ENCODE measurements around the gene COLEC12.

- no peak for TF ChIP-seq ZFX (IDR thresholded peaks at IDR 0.05)
- no peak for TF ChIP-seq CTCF (conservative IDR thresholded peaks at IDR 0.05)
These were observed 120.7 kb downstream of the COLEC12 start for GRCh38 chr18:379681-380330.
